HG03060 (cell line): ENCODE measurements around the gene TNFAIP8L1.

Experiments
- ATAC-seq: cut with Tn5 transposase; IDR thresholded peaks from one replicate; pipeline ENCODE4 v1.9.1; 2021; ENCODE audit warnings: low read depth, moderate number of reproducible peaks; ENCODE audit not compliant: unreplicated experiment

The TNFAIP8L1 gene

DNA sequence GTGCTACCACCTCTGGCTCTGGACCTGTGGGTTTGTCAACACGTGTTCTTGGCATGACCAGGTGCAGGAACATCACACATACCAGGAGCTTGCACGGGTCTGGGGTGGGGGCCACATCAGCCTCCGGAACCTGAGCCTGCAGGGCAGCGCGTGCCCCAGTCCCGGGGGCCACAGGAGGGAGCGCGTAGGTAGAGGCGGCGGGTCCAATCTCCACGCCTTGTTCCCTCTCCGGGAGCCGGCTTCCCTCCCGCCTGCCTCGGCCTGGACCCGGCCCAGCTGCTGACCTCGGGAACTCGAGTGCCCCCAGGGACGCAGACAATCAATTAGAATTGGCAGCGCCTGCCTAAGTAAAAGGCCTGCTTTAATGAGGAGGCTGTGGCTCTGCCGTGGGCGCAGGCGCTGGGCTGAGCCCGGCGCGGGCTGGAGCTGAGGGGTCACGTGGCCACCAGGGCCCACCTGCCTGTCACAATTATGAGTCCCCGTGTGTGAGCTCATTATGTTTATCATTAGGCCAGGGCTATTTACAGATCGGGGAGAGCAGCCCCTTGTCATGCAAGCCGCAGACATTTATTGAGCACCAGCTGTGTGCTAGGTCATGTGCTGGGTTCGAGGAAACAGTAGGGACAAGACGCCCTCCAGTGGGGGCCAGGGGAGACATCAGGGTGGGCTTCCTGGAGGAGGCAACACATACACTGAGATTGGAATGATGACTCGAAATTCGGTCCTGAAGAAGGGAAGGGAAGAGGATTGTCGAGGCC, 32.2 kb upstream of the TNFAIP8L1 start:
- ATAC-seq = no peak

DNA sequence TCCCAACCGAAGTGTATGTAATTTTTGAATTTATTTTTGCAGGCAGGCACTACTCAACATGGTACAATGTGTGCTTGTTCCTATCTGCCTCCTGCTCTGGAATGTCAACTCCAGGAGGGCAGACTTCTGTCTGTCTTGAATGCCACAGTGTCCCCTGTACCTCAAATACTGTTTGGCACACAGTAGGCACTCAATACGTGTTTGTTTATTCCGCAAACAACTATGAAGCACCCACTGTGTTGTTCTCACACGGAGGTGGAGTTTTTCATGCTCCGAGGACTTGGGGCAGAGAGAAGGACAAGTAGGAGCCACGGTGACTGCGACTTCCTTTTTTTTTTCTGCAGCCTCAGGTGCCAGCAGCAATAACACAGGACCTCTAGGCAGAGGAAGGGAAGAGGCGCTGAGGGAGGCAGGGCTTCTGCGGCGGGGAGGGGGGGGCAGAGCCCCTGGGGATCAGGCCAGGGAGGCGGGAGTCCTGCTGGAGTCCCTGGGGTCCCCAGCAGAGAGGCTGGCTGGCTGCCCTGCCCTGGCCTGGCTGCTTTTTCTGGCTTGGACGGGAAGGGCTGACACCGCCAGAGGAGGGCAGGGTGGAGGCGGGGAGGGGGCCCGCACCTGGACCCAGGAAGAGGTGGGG, 29.3 kb upstream of the TNFAIP8L1 start:
- ATAC-seq = no peak

DNA sequence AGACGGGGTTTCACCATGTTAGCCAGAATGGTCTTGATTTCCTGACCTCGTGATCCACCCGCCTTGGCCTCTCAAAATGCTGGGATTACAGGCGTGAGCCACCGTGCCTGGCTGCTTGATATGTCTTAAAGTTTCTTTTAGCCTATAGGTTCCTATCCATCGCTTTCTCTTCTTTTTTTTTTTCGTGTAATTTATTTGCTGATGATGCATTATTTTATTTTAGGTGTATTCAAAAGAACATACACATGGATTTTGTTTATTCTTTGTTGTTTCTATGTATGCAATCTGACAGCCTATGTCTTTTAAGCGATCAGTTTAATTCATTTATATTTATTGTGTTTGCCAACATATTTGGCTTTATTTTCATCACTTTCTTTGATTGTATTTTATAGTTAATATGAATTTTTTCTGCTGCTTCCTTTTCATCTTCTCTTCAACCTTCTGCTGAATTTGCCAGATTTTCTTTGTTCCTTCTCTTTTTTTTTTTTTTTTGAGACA, 26.0 kb upstream of the TNFAIP8L1 start:
- no peak for ATAC-seq

DNA sequence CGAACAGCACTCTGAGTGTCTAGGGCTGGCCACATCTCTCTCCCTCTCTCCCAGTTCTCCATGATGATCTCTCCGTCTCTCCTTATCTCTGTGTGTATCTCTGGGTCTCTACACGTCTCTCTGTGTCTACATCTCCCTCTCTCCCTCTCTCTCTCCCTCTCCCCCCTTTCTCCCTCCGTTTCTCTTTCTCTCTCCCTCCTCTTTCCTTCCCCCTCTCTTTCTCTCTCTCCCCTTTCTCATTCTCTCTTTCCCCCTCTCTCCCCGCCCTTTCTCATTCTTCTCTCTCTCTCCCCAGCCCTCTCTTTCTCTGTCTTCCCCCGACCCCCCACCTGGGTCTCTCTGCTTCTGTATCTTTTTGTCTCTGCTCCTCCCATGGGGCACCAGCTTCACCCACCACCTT, 21.3 kb upstream of the TNFAIP8L1 start:
- ATAC-seq = no peak

DNA sequence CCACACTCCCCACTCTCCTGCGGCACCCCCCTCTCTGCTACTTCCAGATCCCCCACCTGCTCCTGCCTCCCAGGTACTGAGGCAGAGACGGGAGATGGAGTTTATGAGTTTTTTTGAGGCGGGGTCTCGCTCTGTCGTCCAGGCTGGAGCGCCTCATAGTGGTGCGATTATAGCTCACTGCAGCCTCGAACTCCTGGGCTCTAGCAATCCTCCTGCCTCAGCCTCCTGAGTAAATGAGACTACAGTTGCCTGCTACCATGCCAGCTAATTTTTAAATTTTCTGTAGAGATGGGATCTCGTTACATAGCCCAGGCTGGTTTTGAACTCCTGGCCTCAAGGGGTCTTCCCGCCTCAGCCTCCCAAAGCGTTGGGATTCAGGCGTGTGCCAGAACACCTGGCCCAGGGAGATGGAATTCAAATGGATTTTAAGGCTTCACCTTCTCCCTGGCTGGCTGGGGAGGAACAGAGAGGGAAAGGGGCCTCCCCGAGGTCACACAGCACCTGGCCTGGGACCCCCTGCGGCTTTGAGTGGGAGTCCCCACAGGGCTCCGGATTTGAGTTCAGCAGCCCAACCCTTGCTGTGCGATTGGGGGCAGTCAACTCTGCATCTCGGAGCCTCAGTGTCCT, 19.5 kb upstream of the TNFAIP8L1 start:
- ATAC-seq = no peak

- ATAC-seq = no peak
Measured at GRCh38 chr19:4620675-4621074, 18.6 kb upstream of the TNFAIP8L1 start.

GRCh38 chr19:4622695-4623421, 16.5 kb upstream of the TNFAIP8L1 start:
- ATAC-seq = no peak

GRCh38 chr19:4624301-4624700, 15.0 kb upstream of the TNFAIP8L1 start:
- no peak for ATAC-seq

DNA sequence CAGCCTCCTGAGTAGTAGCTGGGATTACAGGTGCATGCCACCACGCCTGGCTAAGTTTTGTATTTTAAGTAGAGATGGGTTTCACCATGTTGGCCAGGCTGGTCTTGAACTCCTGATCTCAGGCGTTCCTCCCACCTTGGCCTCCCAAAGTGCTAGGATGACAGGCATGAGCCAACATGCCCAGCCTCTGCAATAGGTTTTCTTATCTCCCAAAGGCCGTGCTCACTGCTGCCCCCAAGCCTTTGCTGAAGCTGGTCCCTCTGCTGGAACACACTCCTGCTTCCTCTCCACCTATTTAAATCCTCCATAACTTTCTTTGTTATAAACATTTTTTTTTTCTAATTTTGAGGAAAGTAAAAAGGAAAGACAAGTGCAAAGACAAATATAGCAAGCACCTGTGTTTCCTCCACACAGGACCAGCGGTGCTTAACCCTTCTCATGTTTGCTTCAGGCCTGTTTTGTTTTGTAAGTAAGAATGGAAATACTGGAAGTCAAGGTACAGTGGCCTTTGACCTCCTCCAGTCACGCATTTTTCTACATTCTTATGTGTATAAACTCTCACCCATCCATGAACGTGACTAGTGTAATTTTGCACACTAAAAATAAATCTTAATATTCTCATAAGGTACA, 14.5 kb upstream of the TNFAIP8L1 start:
- ATAC-seq = no peak

DNA sequence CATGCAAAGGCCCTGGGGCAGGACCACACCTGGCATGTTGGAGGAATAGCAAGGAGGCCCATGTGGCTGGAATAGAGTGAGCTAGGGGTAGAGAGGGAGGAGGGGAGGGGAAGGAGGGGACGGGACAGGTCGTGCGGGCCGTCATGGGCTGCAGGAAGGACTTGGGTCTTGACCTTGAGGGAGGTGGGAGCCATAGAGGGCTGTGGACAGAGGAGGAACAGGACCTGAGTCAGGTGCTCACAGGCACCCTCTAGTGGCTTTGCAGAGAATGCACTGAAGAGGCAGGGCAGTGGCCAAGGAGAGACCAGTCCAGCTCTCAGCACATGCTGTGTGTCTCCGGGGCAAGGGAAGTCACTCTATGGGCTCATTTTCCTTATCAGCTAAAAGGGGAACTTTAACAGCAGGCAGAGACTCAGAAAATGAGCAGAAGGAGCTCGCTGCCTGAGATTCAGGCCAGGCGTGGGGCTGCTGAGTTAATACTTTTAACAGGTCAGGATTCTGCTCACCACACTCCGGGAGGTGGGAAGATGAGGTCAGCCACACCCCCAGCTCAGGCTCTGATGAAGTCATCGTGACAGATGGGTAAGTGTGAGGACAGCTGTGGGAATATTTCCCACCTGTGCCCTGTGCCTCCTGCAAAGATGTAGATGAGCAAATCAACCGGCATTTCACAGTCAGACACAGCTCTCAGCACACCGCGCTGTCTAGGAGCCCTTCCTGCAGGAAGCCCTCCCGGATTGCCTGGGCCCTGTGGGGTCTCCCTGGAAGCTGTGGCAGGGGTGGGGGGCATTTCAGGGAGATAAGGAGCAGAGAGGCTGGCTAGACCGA, 6.0 kb upstream of the TNFAIP8L1 start:
- no peak for ATAC-seq

DNA sequence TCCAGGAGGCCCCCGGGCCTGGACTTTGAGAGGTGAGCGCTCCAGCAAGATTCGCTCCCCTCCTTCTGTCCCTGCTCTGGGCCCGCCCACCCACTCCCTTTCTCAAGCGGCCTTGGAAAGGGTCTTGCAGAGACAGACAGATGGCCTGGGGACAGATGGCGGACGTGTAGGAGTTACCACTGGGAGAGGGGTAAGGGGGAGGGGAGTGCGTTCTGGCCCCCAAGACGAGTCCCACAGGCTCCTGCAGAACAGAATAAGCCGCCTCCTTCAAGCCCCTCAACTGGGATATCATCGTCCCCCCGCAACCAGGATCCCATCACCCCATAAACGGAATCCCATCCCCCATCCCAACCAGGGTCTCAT, 3.6 kb upstream of the TNFAIP8L1 start:
- ATAC-seq = no peak

- ATAC-seq = no peak
Measured at GRCh38 chr19:4636151-4636717, 3.1 kb upstream of the TNFAIP8L1 start.

- no peak for ATAC-seq
Measured at GRCh38 chr19:4636761-4637160, 2.6 kb upstream of the TNFAIP8L1 start.

- no peak for ATAC-seq
Measured at GRCh38 chr19:4638317-4638716, 999 bp upstream of the TNFAIP8L1 start.

DNA sequence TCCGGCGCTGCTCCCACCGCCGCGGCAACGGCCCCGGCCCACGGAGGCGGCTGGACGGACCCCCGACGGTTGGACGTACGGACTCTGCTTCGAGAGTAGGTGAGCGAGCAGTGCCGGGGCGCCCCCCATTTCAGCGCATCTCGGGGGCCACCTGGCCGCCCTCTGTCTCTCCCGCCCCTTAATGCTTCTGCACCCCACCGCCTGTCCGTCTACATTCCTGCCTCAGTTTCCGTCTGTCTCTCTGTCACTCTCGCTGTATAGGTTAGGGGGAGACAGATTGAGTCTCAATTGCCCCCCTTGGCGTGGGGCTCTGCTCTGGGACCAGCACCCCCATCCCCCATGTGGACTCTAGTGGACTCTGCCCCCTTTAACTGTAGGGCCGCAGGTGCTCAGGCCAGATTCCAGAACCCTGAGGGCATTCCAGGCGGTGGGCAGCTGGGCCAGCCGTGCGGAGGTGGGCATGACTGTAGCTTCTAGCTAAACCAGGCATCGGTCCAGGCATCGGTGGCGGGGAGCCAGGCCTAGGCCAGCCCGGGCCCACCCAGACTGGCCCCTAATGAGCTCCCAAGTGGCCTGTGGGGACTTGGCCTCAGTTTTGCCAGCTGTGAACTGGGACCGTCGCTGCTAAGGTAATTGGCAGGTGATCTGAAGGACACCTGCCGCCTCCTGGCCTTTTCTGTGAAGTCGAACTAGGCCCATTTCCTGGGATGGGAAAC, 373 bp downstream of the TNFAIP8L1 start:
- peak; percentile 15 for ATAC-seq

DNA sequence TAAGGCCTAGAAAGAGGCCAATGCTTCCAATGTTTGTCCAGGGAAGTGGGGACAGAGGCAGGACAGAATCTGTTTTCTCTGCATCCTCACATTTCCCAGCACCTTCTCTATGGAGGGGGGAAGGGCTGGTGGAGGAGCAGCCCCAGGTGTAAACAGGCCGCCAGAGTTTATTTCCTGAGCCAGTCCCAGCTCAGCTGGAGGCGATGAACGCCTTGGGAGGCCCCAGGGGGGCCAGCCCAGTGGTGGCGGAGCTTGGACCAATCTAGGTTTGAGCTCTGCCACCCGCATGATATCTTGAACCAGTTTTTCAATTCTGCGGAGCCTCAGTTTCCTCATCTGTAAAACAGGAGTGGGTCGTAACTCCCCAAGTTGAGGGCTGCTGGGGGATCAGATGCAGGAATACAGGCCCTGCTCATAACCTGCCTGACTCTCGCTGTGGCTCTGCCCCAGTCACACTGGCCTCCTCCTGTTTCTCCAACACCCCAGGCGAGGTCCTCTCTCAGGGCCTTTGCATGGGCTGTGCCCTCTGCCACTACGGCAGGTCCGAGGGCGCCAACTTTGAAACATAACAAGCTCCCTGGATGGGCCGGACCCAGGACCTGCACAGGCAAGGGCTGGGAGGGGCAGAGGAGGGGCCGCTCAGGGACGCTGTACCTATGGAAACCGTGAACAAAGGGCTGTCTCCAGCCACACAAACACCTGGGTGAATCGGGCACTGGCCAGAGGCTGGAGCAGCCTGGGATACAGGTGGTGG, 1.1 kb downstream of the TNFAIP8L1 start:
- ATAC-seq = no peak

GRCh38 chr19:4641132-4641531, 1.8 kb downstream of the TNFAIP8L1 start:
- ATAC-seq = no peak

- no peak for ATAC-seq
Measured at GRCh38 chr19:4642625-4643024, 3.3 kb downstream of the TNFAIP8L1 start.
